Loucy (cell line): ENCODE results near the gene ATE1.

Source experiments
- H2AFZ ChIP-seq: fragments of 200-600 bp; sonication (generic); 2 replicates; pipeline ENCODE4 v1.6.0; 2016; ENCODE audit warnings: antibody characterized with exemption, mild to moderate bottlenecking, low read length, moderate library complexity
- H3F3A ChIP-seq: fragments of 200-600 bp; 2 replicates; pipeline ENCODE4 v1.6.0; 2016; ENCODE audit warnings: antibody characterized with exemption, low read depth, mild to moderate bottlenecking
- H3K27me3 ChIP-seq: fragments of 200-600 bp; sonication (generic); 2 replicates; pipeline ENCODE4 v1.6.1; 2014; ENCODE audit warnings: low read length, mild to moderate bottlenecking; ENCODE audit not compliant: insufficient read depth, poor library complexity, severe bottlenecking
- H3K36me3 ChIP-seq: fragments of 200-600 bp; sonication (generic); 2 replicates; pipeline ENCODE4 v1.6.1; 2016; ENCODE audit warnings: low read length; ENCODE audit not compliant: insufficient read depth
- H3K4me1 ChIP-seq: fragments of 200-600 bp; sonication (generic); 2 replicates; pipeline ENCODE4 v1.5.1; 2014; ENCODE audit warnings: low read length, mild to moderate bottlenecking; ENCODE audit not compliant: insufficient read depth, poor library complexity, severe bottlenecking
- H3K4me2 ChIP-seq: fragments of 200-600 bp; sonication (generic); 2 replicates; pipeline ENCODE4 v1.6.0; 2014; ENCODE audit warnings: antibody characterized with exemption, low read length, low read depth, mild to moderate bottlenecking; ENCODE audit not compliant: poor library complexity, severe bottlenecking
- H3K4me3 ChIP-seq: fragments of 200-600 bp; sonication (generic); 2 replicates; pipeline ENCODE4 v1.5.1; 2014; ENCODE audit warnings: low read length, mild to moderate bottlenecking, mixed read lengths; ENCODE audit not compliant: poor library complexity, severe bottlenecking
- H3K79me2 ChIP-seq: fragments of 200-600 bp; sonication (generic); 2 replicates; pipeline ENCODE4 v1.6.1; 2014; ENCODE audit warnings: low read length; ENCODE audit not compliant: insufficient read depth
- H3K9ac ChIP-seq: fragments of 200-600 bp; sonication (generic); 2 replicates; pipeline ENCODE4 v1.6.0; 2014; ENCODE audit warnings: mild to moderate bottlenecking, low read depth, low read length, moderate library complexity; ENCODE audit not compliant: poor library complexity, severe bottlenecking
- H3K9me2 ChIP-seq: fragments of 200-600 bp; sonication (generic); replicated peaks from 2 replicates; pipeline ENCODE4 v1.6.1; 2016; ENCODE audit warnings: low read depth, low read length, mixed read lengths
- H3K9me3 ChIP-seq: fragments of 200-600 bp; sonication (generic); 2 replicates; pipeline ENCODE4 v1.6.1; 2014; ENCODE audit warnings: mild to moderate bottlenecking, antibody characterized with exemption, low read length, low read depth; ENCODE audit not compliant: insufficient read depth
- H4K20me1 ChIP-seq: fragments of 200-600 bp; sonication (generic); 2 replicates; pipeline ENCODE4 v1.6.0; 2014; ENCODE audit warnings: antibody characterized with exemption, low read length, mild to moderate bottlenecking; ENCODE audit not compliant: insufficient read depth, poor library complexity, severe bottlenecking
- CTCF ChIP-seq: fragments of 200-600 bp; sonication (generic); conservative IDR thresholded peaks from 2 replicates; pipeline ENCODE4 v1.5.1; 2014; ENCODE audit warnings: mild to moderate bottlenecking, antibody characterized with exemption, low read length
- EZH2phosphoT487 ChIP-seq: fragments of 200-600 bp; IDR thresholded peaks from 2 replicates; pipeline ENCODE4 v1.6.1; 2018; ENCODE audit warnings: antibody characterized with exemption, mild to moderate bottlenecking, moderate library complexity, borderline replicate concordance

The ATE1 gene

DNA sequence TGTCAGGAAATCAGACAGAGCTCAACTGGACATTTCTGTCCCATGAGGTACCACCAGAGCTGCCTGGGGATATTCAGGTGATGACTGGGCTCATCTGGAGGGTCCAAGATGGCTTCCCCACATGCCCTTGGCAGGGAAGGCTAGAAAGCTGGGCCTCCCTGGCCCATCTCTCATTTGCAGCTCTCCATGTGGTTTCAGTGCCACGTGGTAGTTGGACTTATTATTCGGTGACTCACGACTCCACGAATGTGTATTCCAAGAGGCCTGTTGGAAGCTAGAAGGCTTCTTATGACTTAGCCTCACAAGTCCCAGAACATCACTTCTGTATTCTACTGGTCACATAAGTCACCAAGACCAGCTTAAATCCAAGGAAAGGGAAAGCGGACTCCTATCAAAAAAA lies 24.4 kb upstream of the ATE1 start:
- Histone ChIP-seq H3K79me2 (no peaks in the 10 kb centered on the region), H2AFZ (no peak overlapping the region), H3K36me3 (peaks cover 3% of the 10 kb centered on the region; the same call in 1 of the 2 replicates)

GRCh38 chr10:121949451-121949850 lies 21.6 kb upstream of the ATE1 start:
- no peaks in the 10 kb centered on the region for H4K20me1 ChIP-seq
- H3K36me3 ChIP-seq = no peaks in the 10 kb centered on the region
- H3K9me3 ChIP-seq = no peaks in the 10 kb centered on the region
- H3K27me3 ChIP-seq = no peaks in the 10 kb centered on the region
- no peak overlapping the region for H3K4me2 ChIP-seq
- H3K4me3 ChIP-seq = no peak overlapping the region
- H3K4me1 ChIP-seq = no peaks in the 10 kb centered on the region
- H3K79me2 ChIP-seq = no peaks in the 10 kb centered on the region
- H2AFZ ChIP-seq = no peak overlapping the region
- no peaks in the 10 kb centered on the region for H3F3A ChIP-seq
- H3K9ac ChIP-seq = no peak overlapping the region
- no peak for TF ChIP-seq EZH2phosphoT487
- TF ChIP-seq CTCF = no peak
- no peaks in the 10 kb centered on the region for H3K9me2 ChIP-seq

More for the DNA sequence above, 24.4 kb upstream of the ATE1 start:
- Histone ChIP-seq H3K9me2 (no peaks in the 10 kb centered on the region), H3K9me3 (no peaks in the 10 kb centered on the region), H3K4me1 (no peaks in the 10 kb centered on the region), H3F3A (no peaks in the 10 kb centered on the region), H3K9ac (no peak overlapping the region), H4K20me1 (no peaks in the 10 kb centered on the region), H3K4me2 (no peak overlapping the region), H3K4me3 (no peak overlapping the region), H3K27me3 (no peaks in the 10 kb centered on the region)
- TF ChIP-seq EZH2phosphoT487 (no peak), CTCF (no peak)

- no peaks in the 10 kb centered on the region for H3K36me3 ChIP-seq
- TF ChIP-seq EZH2phosphoT487 (no peak), CTCF (no peak)
Measured at GRCh38 chr10:121949049-121949448, 21.2 kb upstream of the ATE1 start.

More at GRCh38 chr10:121949049-121949448, 21.2 kb upstream of the ATE1 start:
- H3K4me2 ChIP-seq = no peak overlapping the region
- H3K27me3 ChIP-seq = no peaks in the 10 kb centered on the region
- no peak overlapping the region for H2AFZ ChIP-seq
- no peaks in the 10 kb centered on the region for H3K79me2 ChIP-seq
- H3K4me3 ChIP-seq = no peak overlapping the region
- no peaks in the 10 kb centered on the region for H3K4me1 ChIP-seq
- no peaks in the 10 kb centered on the region for H3K9me2 ChIP-seq
- no peak overlapping the region for H3K9ac ChIP-seq
- H4K20me1 ChIP-seq = no peaks in the 10 kb centered on the region
- no peaks in the 10 kb centered on the region for H3K9me3 ChIP-seq
- H3F3A ChIP-seq = no peaks in the 10 kb centered on the region
